MCF 10A (cell line): ENCODE results near the gene HSD17B11. TPM values are rescaled to one million over a fixed set of nuclear protein-coding genes. Genes with fewer than 3 reads are reported as not detected.

Experiments used
- BruUV-seq: library from RNA; stranded (reverse); fragments of 400-500 nt; replicated peaks from 2 replicates; lab custom pipeline; 2021; lab: Mats Ljungman, UMichigan
- CTCF ChIA-PET: fragments of 300-600 bp; sonication (Branson Sonifier 250); formaldehyde crosslinking; extraction: SDS; loops from one replicate; lab custom pipeline; 2021; ENCODE audit warnings: antibody characterized with exemption, inconsistent platforms; lab: Yijun Ruan, JAX
- POLR2A ChIA-PET: fragments of 300-600, 350-650 bp; sonication (Branson Sonifier 250); formaldehyde crosslinking; extraction: SDS; loops from one replicate; lab custom pipeline; 2020; ENCODE audit warnings: antibody characterized with exemption, inconsistent platforms; lab: Yijun Ruan, JAX
- DNase-seq: peaks from one replicate; pipeline ENCODE4 v3.0.0-alpha.2; 2018; ENCODE audit not compliant: unreplicated experiment
- H3K27ac Mint-ChIP-seq: one replicate; pipeline ENCODE4 v1.8.0; 2022; ENCODE audit warnings: mild to moderate bottlenecking, low read depth, mixed read lengths; ENCODE audit not compliant: unreplicated experiment
- H3K27me3 Mint-ChIP-seq: one replicate; pipeline ENCODE4 v1.8.0; 2022; ENCODE audit warnings: mixed read lengths; ENCODE audit not compliant: insufficient read depth, unreplicated experiment
- H3K36me3 Mint-ChIP-seq: one replicate; pipeline ENCODE4 v1.8.0; 2022; ENCODE audit warnings: mild to moderate bottlenecking, moderate library complexity, mixed read lengths; ENCODE audit not compliant: insufficient read depth, unreplicated experiment
- H3K4me1 Mint-ChIP-seq: one replicate; pipeline ENCODE4 v1.8.0; 2022; ENCODE audit warnings: mixed read lengths; ENCODE audit not compliant: insufficient read depth, unreplicated experiment
- H3K4me3 Mint-ChIP-seq: one replicate; pipeline ENCODE4 v1.8.0; 2022; ENCODE audit warnings: mild to moderate bottlenecking, moderate library complexity, mixed read lengths; ENCODE audit not compliant: unreplicated experiment
- H3K9me3 Mint-ChIP-seq: one replicate; pipeline ENCODE4 v1.8.0; 2022; ENCODE audit warnings: mixed read lengths; ENCODE audit not compliant: unreplicated experiment
- intact Hi-C: fragments of 100-400 bp; cut with micrococcal nuclease; formaldehyde crosslinking; loops from 2 replicates; pipeline ENCODE4 v1.14.1; 2022
- total RNA-seq: library from RNA; stranded (reverse); gene quantifications from 2 replicates; pipeline ENCODE4 v1.2.3, GENCODE V29; 2022
- TF ChIP-seq, protein P1 (sequence below): fragments of 200-600 bp; IDR thresholded peaks from one replicate; pipeline ENCODE4 v1.8.0; 2022; ENCODE audit warnings: antibody characterized with exemption, mild to moderate bottlenecking; ENCODE audit not compliant: unreplicated experiment

HSD17B11 gene
- total RNA-seq, 1 experiment from 2014 or later, result 4.3 TPM

DNA sequence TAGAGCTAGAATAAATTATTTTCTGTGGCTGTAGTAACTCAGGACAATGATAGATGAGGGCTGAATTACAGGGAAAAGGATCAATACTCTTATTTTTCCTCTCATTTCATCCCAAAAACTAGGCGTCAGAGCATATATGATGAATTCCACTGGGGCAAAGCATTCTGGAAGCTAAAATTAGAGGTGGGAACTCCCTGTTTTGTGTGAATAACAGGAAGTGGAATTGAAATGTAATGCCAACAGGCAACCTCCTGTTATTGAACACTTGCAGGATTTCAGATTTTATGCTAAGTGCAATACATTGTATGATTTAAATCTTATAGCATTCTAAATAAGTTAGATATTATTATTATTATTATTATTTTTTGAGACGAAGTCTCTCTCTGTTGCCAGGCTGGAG is 20.9 kb downstream of the HSD17B11 start:
- Mint-ChIP-seq H3K27ac (peak overlapping the region; percentile 49), H3K9me3 (no peaks in the 10 kb centered on the region), H3K4me1 (no peaks in the 10 kb centered on the region), H3K27me3 (no peaks in the 10 kb centered on the region), H3K4me3 (no peak overlapping the region), H3K36me3 (peaks cover 18% of the 10 kb centered on the region)
- DNase-seq, result no peak
- POLR2A ChIA-PET, result interaction anchor here (1.1 kb wide), 1 partner anchor 28 kb away, joined by 3 read pairs; no protein-coding TSS in a partner anchor
- CTCF ChIA-PET, result interaction anchor here (0.6 to 0.7 kb wide), 4 partner anchors 97 to 1055 kb away, joined by 3 to 4 read pairs (median 3); no protein-coding TSS in a partner anchor
- BruUV-seq, result no TSS peak
- intact Hi-C loops, result no loop called here
- TF ChIP-seq, protein P1, sequence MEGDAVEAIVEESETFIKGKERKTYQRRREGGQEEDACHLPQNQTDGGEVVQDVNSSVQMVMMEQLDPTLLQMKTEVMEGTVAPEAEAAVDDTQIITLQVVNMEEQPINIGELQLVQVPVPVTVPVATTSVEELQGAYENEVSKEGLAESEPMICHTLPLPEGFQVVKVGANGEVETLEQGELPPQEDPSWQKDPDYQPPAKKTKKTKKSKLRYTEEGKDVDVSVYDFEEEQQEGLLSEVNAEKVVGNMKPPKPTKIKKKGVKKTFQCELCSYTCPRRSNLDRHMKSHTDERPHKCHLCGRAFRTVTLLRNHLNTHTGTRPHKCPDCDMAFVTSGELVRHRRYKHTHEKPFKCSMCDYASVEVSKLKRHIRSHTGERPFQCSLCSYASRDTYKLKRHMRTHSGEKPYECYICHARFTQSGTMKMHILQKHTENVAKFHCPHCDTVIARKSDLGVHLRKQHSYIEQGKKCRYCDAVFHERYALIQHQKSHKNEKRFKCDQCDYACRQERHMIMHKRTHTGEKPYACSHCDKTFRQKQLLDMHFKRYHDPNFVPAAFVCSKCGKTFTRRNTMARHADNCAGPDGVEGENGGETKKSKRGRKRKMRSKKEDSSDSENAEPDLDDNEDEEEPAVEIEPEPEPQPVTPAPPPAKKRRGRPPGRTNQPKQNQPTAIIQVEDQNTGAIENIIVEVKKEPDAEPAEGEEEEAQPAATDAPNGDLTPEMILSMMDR, result no peak

DNA sequence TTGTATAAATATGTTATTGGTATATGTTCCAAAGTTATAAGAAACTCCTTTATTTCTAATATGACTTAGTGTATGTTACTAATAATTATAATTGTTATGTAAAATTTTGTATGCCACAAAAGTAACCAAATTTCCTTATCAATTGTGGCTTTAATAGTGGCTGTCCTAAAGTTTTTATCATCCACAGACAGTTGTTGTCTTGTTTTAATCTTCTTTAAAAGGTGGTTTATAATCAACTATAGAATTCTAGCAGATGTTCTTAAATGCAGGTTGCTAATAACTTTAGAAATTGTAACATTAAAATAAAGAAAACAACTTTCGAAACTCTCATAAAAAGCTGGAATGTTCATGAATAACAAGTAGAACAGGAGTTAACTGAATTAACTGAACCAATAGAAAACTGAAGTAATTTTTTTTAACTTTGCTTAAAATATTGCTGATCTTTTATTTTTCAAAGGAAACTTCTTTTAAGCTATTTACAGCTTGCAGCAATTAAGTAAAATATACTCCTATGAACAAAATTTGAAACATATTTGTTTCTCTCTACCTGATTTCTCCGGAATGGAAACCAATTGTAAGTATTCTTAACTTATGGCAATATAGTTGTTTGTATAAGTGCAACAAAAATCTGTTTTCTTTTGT is 24.3 kb downstream of the HSD17B11 start:
- Mint-ChIP-seq H3K4me1 (no peaks in the 10 kb centered on the region), H3K27ac (no peak overlapping the region), H3K9me3 (no peaks in the 10 kb centered on the region), H3K4me3 (no peak overlapping the region), H3K36me3 (peaks cover 33% of the 10 kb centered on the region), H3K27me3 (no peaks in the 10 kb centered on the region)
- DNase-seq, result no peak
- ChIA-PET CTCF (no interaction called here), POLR2A (interaction anchor here (0.6 kb wide), 1 partner anchor 165 kb away, joined by 3 read pairs; no protein-coding TSS in a partner anchor)
- no TSS peak for BruUV-seq
- TF ChIP-seq, protein P1, result no peak
- intact Hi-C loops, result no loop called here

GRCh38 chr4:87365348-87365747 is 25.6 kb downstream of the HSD17B11 start:
- no peak overlapping the region for H3K4me3 Mint-ChIP-seq
- H3K9me3 Mint-ChIP-seq, result no peaks in the 10 kb centered on the region
- H3K4me1 Mint-ChIP-seq, result no peaks in the 10 kb centered on the region
- H3K27ac Mint-ChIP-seq, result no peak overlapping the region
- H3K36me3 Mint-ChIP-seq, result peaks cover 26% of the 10 kb centered on the region
- BruUV-seq, result no TSS peak
- no peaks in the 10 kb centered on the region for H3K27me3 Mint-ChIP-seq
- no peak for DNase-seq
- TF ChIP-seq, protein P1, result no peak
- CTCF ChIA-PET, result interaction anchor here (0.6 to 1.5 kb wide), 4 partner anchors 11 to 408 kb away, joined by 3 to 6 read pairs (median 4); no protein-coding TSS in a partner anchor
- intact Hi-C loops, result no loop called here
- POLR2A ChIA-PET, result interaction anchor here (0.7 kb wide), 1 partner anchor 11 kb away, joined by 3 read pairs; no protein-coding TSS in a partner anchor

DNA sequence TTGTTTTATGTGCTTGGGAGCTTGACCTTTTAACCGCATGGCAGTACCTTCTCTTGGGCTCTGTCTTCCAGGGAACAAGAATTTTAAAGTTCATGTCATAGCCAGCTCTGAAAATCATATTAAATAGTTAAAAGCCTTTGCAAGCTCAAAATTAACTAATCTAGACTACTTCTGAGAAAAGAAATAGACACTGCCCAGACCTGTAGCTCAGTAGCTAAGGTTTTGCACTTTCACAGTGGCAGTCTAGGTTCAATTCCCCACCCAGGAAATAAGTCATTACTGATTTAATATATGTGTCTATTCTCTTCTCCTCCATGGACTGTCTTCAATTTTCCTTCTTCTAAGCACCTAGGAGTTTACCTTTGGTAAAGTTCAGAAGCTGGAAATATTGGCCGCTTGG is 27.4 kb downstream of the HSD17B11 start:
- Mint-ChIP-seq H3K27ac (peak overlapping the region; percentile 7), H3K4me3 (no peak overlapping the region), H3K9me3 (no peaks in the 10 kb centered on the region), H3K36me3 (peaks cover 26% of the 10 kb centered on the region), H3K4me1 (no peaks in the 10 kb centered on the region), H3K27me3 (no peaks in the 10 kb centered on the region)
- BruUV-seq, result no TSS peak
- CTCF ChIA-PET, result interaction anchor here (0.6 to 3.1 kb wide), 9 partner anchors 10 to 296 kb away, joined by 3 to 18 read pairs (median 4); partner anchors contain the start of gene NUDT9
- no peak for DNase-seq
- intact Hi-C loops, result no loop called here
- POLR2A ChIA-PET, result no interaction called here
- TF ChIP-seq, protein P1, result no peak
